ENCODE results near the gene FTO. TPM values are rescaled to one million over a fixed set of nuclear protein-coding genes. Genes with fewer than 3 reads are reported as not detected.
A peak's percentile ranks its signal among the peaks of the same experiment; 100 is the strongest.

The FTO gene
- total RNA-seq, 4 donors from 2014 or later, result 29.0 to 64.1 (median 48.1) TPM

- intact Hi-C loops (cut with DNase I), result no loop called here
- no peaks in the 10 kb centered on the region for H3K36me3 ChIP-seq
- no peak overlapping the region for H3K4me3 ChIP-seq
- TF ChIP-seq POLR2A (IDR thresholded peaks at IDR 0.05), result no peak
- TF ChIP-seq, protein P1, sequence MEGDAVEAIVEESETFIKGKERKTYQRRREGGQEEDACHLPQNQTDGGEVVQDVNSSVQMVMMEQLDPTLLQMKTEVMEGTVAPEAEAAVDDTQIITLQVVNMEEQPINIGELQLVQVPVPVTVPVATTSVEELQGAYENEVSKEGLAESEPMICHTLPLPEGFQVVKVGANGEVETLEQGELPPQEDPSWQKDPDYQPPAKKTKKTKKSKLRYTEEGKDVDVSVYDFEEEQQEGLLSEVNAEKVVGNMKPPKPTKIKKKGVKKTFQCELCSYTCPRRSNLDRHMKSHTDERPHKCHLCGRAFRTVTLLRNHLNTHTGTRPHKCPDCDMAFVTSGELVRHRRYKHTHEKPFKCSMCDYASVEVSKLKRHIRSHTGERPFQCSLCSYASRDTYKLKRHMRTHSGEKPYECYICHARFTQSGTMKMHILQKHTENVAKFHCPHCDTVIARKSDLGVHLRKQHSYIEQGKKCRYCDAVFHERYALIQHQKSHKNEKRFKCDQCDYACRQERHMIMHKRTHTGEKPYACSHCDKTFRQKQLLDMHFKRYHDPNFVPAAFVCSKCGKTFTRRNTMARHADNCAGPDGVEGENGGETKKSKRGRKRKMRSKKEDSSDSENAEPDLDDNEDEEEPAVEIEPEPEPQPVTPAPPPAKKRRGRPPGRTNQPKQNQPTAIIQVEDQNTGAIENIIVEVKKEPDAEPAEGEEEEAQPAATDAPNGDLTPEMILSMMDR (IDR thresholded peaks at IDR 0.05), result no peak
- no peaks in the 10 kb centered on the region for H3K9me3 ChIP-seq
- 44 to 49% methylated on average over 6 of the region's 6 CpGs for WGBS, 2 donors
- H3K4me1 ChIP-seq, result peaks cover 0 to 22% (median 0%) of the 10 kb centered on the region in 3 donors
- peak overlapping the region in 1 of 4 donors; percentile 27 for H3K27ac ChIP-seq
- DNase-seq, result no peak
- H3K27me3 ChIP-seq, result no peaks in the 10 kb centered on the region
Observed at GRCh38 chr16:53792161-53792951, 88.4 kb downstream of the FTO start.

DNA sequence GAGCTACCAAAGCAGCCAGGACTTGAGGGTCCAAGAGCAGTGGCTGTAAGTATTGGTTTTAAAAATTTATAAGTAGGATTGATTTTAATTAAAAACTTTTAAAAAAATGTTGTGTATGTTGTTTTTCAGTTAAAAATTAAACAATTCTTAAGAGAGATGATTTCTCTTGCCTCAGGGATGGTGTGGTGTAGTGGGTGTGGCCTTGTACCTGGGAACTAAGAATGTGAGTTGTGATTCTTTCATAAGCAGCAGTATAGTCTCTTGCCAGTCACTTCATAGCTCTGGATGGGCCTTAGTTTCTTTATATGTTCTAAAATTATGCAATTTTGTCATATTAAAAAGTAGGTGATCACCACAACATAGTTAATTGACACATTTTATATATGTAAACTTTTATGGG lies 99.5 kb downstream of the FTO start:
- intact Hi-C loops (cut with DNase I), result no loop called here
- TF ChIP-seq POLR2A (IDR thresholded peaks at IDR 0.05), result no peak
- TF ChIP-seq, protein P1 (IDR thresholded peaks at IDR 0.05), result no peak
- Histone ChIP-seq H3K4me3 (no peak overlapping the region), H3K27me3 (no peaks in the 10 kb centered on the region), H3K36me3 (no peaks in the 10 kb centered on the region), H3K4me1 (peaks cover 0 to 28% (median 0%) of the 10 kb centered on the region in 3 donors), H3K9me3 (no peaks in the 10 kb centered on the region), H3K27ac (no peak overlapping the region)
- DNase-seq, result no peak

DNA sequence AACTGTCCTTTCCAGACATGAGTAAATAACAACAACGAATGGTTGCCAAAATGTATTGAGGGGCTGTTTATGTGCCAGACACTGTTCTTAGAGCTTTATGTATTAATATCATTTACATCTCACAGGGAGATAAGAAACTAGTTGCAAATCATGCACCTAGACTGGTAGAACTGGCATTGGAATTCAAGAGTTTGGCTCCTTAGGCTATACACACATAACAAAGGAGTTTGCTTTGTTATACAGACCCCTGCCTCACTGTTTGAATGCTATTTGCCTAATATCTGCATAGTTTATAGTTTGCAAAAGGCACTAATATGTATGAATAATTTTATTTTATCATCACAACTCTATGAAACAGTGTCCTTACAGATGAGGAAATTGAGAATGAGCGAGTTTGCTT lies 100.0 kb downstream of the FTO start:
- no peak overlapping the region for H3K27ac ChIP-seq
- 84 to 87% methylated on average over 2 of the region's 2 CpGs for WGBS, 2 donors
- intact Hi-C loops (cut with DNase I), result no loop called here
- H3K4me1 ChIP-seq, result peaks cover 0 to 28% (median 0%) of the 10 kb centered on the region in 3 donors
- TF ChIP-seq, protein P1 (IDR thresholded peaks at IDR 0.05), result no peak
- no peak for TF ChIP-seq POLR2A (IDR thresholded peaks at IDR 0.05)
- H3K36me3 ChIP-seq, result no peaks in the 10 kb centered on the region
- H3K9me3 ChIP-seq, result no peaks in the 10 kb centered on the region
- H3K4me3 ChIP-seq, result no peak overlapping the region
- no peak for DNase-seq
- no peaks in the 10 kb centered on the region for H3K27me3 ChIP-seq

DNA sequence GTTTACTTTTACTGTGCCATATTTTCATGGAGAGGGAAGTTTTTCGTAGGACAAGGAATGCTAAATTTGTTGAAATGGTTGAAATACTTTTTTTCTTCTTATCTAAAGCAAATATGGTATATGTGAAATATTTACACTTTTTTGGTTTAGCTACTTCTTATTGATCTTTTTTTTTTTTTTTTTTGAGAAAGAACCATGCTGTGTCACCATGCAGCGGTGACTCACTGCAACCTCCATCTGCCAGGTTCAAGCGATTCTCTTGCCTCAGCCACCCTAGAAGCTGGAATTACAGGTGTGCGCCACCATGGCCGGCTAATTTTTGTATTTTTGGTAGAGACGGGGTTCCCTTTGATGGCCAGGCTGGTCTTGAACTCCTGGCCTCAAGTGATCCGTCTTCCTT lies 100.5 kb downstream of the FTO start:
- Histone ChIP-seq H3K4me3 (no peak overlapping the region), H3K27ac (no peak overlapping the region)
- 90 to 91% methylated on average over 6 to 7 of the region's 7 CpGs for WGBS, 2 donors

GRCh38 chr16:53805113-53805512 lies 101.2 kb downstream of the FTO start:
- H3K9me3 ChIP-seq, result no peaks in the 10 kb centered on the region
- TF ChIP-seq, protein P1 (IDR thresholded peaks at IDR 0.05), result no peak
- no peak for TF ChIP-seq POLR2A (IDR thresholded peaks at IDR 0.05)
- intact Hi-C loops (cut with DNase I), result no loop called here
- no peaks in the 10 kb centered on the region for H3K27me3 ChIP-seq
- no peak for DNase-seq
- H3K36me3 ChIP-seq, result no peaks in the 10 kb centered on the region
- no peak overlapping the region for H3K4me3 ChIP-seq
- 49 to 65% methylated on average over 2 of the region's 2 CpGs for WGBS, 2 donors
- no peak overlapping the region for H3K27ac ChIP-seq
- peaks cover 0 to 28% (median 0%) of the 10 kb centered on the region in 3 donors for H3K4me1 ChIP-seq

More for the DNA sequence above, 100.5 kb downstream of the FTO start:
- no peak for TF ChIP-seq POLR2A (IDR thresholded peaks at IDR 0.05)
- TF ChIP-seq, protein P1 (IDR thresholded peaks at IDR 0.05), result no peak
- no peaks in the 10 kb centered on the region for H3K36me3 ChIP-seq
- no peak for DNase-seq
- H3K27me3 ChIP-seq, result no peaks in the 10 kb centered on the region
- no peaks in the 10 kb centered on the region for H3K9me3 ChIP-seq
- H3K4me1 ChIP-seq, result peaks cover 0 to 28% (median 0%) of the 10 kb centered on the region in 3 donors
- intact Hi-C loops (cut with DNase I), result no loop called here

Data from esophagus squamous epithelium (tissue), 5 donors.